HCT116 (cell line): Measurements from ENCODE around the gene ITK. TPM values are rescaled to one million over a fixed set of nuclear protein-coding genes. Genes with fewer than 3 reads are reported as not detected.

Experiments
- ATAC-seq: fragments of 200-7000 bp; cut with Tn5 transposase; 2 replicates; pipeline ENCODE4 v1.9.1; 2020; ENCODE audit warnings: mild to moderate bottlenecking, moderate library complexity
- BruUV-seq: library from RNA; stranded (reverse); fragments of 400-500 nt; replicated peaks from 2 replicates; lab custom pipeline; 2021; lab: Mats Ljungman, UMichigan
- CTCF ChIA-PET: fragments of 300-600 bp; sonication (Branson Sonifier 250); formaldehyde crosslinking; loops from one replicate; lab custom pipeline; 2021; ENCODE audit warnings: antibody characterized with exemption; lab: Charles Lee
- POLR2A ChIA-PET: fragments of 300-600, 350-600 bp; sonication (Branson Sonifier 250); formaldehyde crosslinking; loops from one replicate; lab custom pipeline; 2021; ENCODE audit warnings: antibody characterized with exemption; lab: Charles Lee
- RAD21 ChIA-PET, 2 experiments: fragments of 300-600 bp; sonication (Branson Sonifier 250); formaldehyde crosslinking; loops; one replicate each; lab custom pipeline; 2023; ENCODE audit warnings: low total read pairs in 2 of 2; ENCODE audit not compliant: uncharacterized antibody in 2 of 2, unreplicated experiment in 2 of 2, low non-redundant PET in 1 of 2; lab: Charles Lee
- DNase-seq: peaks from one replicate; pipeline ENCODE4 v3.0.0-alpha.2; 2010; ENCODE audit warnings: low read depth, low spot score
- H2AFZ ChIP-seq: fragments of 200-600 bp; shearing (Covaris generic), sonication (generic); 2 replicates; pipeline ENCODE4 v1.6.1; 2017; ENCODE audit warnings: low read depth, mixed run types, mixed read lengths, antibody characterized with exemption, low read length; ENCODE audit not compliant: poor library complexity, severe bottlenecking
- H3K27ac ChIP-seq: 2 replicates; pipeline ENCODE4 v1.5.1; 2012; ENCODE audit warnings: low read depth, low read length
- H3K27me3 ChIP-seq: fragments of 200-600 bp; sonication (generic); 2 replicates; pipeline ENCODE4 v1.6.1; 2016; ENCODE audit warnings: mixed run types, low read length, mixed read lengths; ENCODE audit not compliant: insufficient read depth
- H3K36me3 ChIP-seq, 2 experiments: fragments of 200-500 bp in 1 of 2; fragments of 200-600 bp in 1 of 2; sonication (Bioruptor generic) in 1 of 2; sonication (generic) in 1 of 2; 2 replicates each; pipeline versions ENCODE4 v1.5.1 to v1.6.1; 2014 to 2016; ENCODE audit warnings: low read length in 2 of 2, inconsistent platforms in 1 of 2, mixed read lengths in 1 of 2, mixed run types in 1 of 2; ENCODE audit not compliant: insufficient read depth in 2 of 2, control insufficient read depth in 1 of 2
- H3K4me1 ChIP-seq, 2 experiments: fragments of 200-600 bp in 1 of 2; sonication (generic) in 1 of 2; 2 replicates each; pipeline versions ENCODE4 v1.5.1 to v1.6.1; 2012 to 2017; ENCODE audit warnings: low read length in 2 of 2, inconsistent platforms in 1 of 2, mild to moderate bottlenecking in 1 of 2, mixed read lengths in 1 of 2, mixed run types in 1 of 2, moderate library complexity in 1 of 2; ENCODE audit not compliant: insufficient read depth in 2 of 2, control insufficient read depth in 1 of 2
- H3K4me2 ChIP-seq: fragments of 200-600 bp; sonication (generic); 2 replicates; pipeline ENCODE4 v1.6.1; 2017; ENCODE audit warnings: mixed run types, low read length, mixed read lengths
- H3K4me3 ChIP-seq, 2 experiments: fragments of 200-600 bp in 1 of 2; sonication (generic) in 1 of 2; replicated peaks in 1 of 2; 2 replicates each; pipeline ENCODE4 v1.5.1; 2011 to 2016; ENCODE audit warnings: low read length in 2 of 2, control low read depth in 1 of 2, low read depth in 1 of 2, mild to moderate bottlenecking in 1 of 2, mixed read lengths in 1 of 2, mixed run types in 1 of 2
- H3K79me2 ChIP-seq: fragments of 200-600 bp; sonication (generic); 2 replicates; pipeline ENCODE4 v1.6.1; 2017; ENCODE audit warnings: mild to moderate bottlenecking, mixed run types, low read length, moderate library complexity, mixed read lengths; ENCODE audit not compliant: insufficient read depth
- H3K9ac ChIP-seq: fragments of 200-600 bp; sonication (generic); 2 replicates; pipeline ENCODE4 v1.6.1; 2016; ENCODE audit warnings: low read length, mixed read lengths
- H3K9me2 ChIP-seq: fragments of 200-600 bp; sonication (generic), shearing (Covaris generic); 2 replicates; pipeline ENCODE4 v1.6.1; 2017; ENCODE audit warnings: mixed run types, mild to moderate bottlenecking, moderate library complexity; ENCODE audit not compliant: insufficient read depth
- H3K9me3 ChIP-seq, 2 experiments: fragments of 200-500 bp in 1 of 2; fragments of 200-600 bp in 1 of 2; sonication (Bioruptor generic) in 1 of 2; sonication (generic) in 1 of 2; 2 replicates each; pipeline ENCODE4 v1.6.1; 2014 to 2017; ENCODE audit warnings: low read length in 2 of 2, mixed read lengths in 2 of 2, inconsistent platforms in 1 of 2, low read depth in 1 of 2, mild to moderate bottlenecking in 1 of 2, mixed run types in 1 of 2, moderate library complexity in 1 of 2; ENCODE audit not compliant: control insufficient read depth in 1 of 2, insufficient read depth in 1 of 2
- H4K20me1 ChIP-seq: fragments of 200-600 bp; sonication (generic), shearing (Covaris generic); 2 replicates; pipeline ENCODE4 v1.6.1; 2017; ENCODE audit warnings: mixed run types, mild to moderate bottlenecking, moderate library complexity; ENCODE audit not compliant: insufficient read depth
- CBX3 ChIP-seq: IDR thresholded peaks from 2 replicates; pipeline ENCODE4 v1.6.1; 2012; ENCODE audit warnings: low read depth
- CTCF ChIP-seq, 3 experiments: fragments of 200-600 bp in 1 of 3; sonication (generic) in 1 of 3; IDR thresholded peaks in 2 of 3; conservative IDR thresholded peaks in 1 of 3; 2 replicates each; pipeline ENCODE4 v1.5.1; 2012 to 2017; ENCODE audit warnings: low read depth in 2 of 3, low read length in 2 of 3, antibody characterized with exemption in 1 of 3, borderline replicate concordance in 1 of 3, control low read depth in 1 of 3, mild to moderate bottlenecking in 1 of 3, mixed read lengths in 1 of 3, mixed run types in 1 of 3, moderate library complexity in 1 of 3; ENCODE audit not compliant: insufficient read depth in 1 of 3
- EGR1 ChIP-seq: IDR thresholded peaks from 2 replicates; pipeline ENCODE4 v1.6.1; 2012; ENCODE audit warnings: low read depth
- JUND ChIP-seq: IDR thresholded peaks from 2 replicates; pipeline ENCODE4 v1.6.1; 2012
- POLR2A ChIP-seq: IDR thresholded peaks from 2 replicates; pipeline ENCODE4 v1.7.0; 2011; ENCODE audit warnings: borderline replicate concordance; ENCODE audit not compliant: insufficient read depth, insufficient read length; ENCODE audit errors: extremely low read depth
- SIN3A ChIP-seq: IDR thresholded peaks from 2 replicates; pipeline ENCODE4 v1.6.1; 2012; ENCODE audit warnings: low read depth
- SP1 ChIP-seq: IDR thresholded peaks from 2 replicates; pipeline ENCODE4 v1.6.1; 2012; ENCODE audit warnings: low read depth
- SRF ChIP-seq: IDR thresholded peaks from 2 replicates; pipeline ENCODE4 v1.6.1; 2012; ENCODE audit warnings: low read depth
- TCF7L2 ChIP-seq: IDR thresholded peaks from 2 replicates; pipeline ENCODE4 v1.7.0; 2011; ENCODE audit warnings: borderline replicate concordance, inconsistent platforms; ENCODE audit not compliant: insufficient read depth, insufficient read length; ENCODE audit errors: extremely low read depth
- YY1 ChIP-seq: IDR thresholded peaks from 2 replicates; pipeline ENCODE4 v1.6.1; 2011; ENCODE audit warnings: low read length, low read depth, moderate library complexity, mild to moderate bottlenecking; ENCODE audit not compliant: insufficient replicate concordance; ENCODE audit errors: extremely low read depth
- intact Hi-C: fragments of 100-400 bp; cut with micrococcal nuclease; formaldehyde crosslinking; loops from 2 replicates; pipeline ENCODE4 v1.10.0; 2022
- total RNA-seq: library from RNA; stranded (reverse); gene quantifications from one replicate; pipeline ENCODE4 v1.2.1, GENCODE V29; 2021; ENCODE audit not compliant: unreplicated experiment
- TF ChIP-seq, protein P1 (sequence below): IDR thresholded peaks from 2 replicates; pipeline ENCODE4 v1.6.1; 2012
- TF ChIP-seq, protein P2 (sequence below): IDR thresholded peaks from 2 replicates; pipeline ENCODE4 v1.6.1; 2012; ENCODE audit warnings: low read depth

ITK gene
- total RNA-seq, 1 experiment from 2014 or later: 0.37 TPM

DNA sequence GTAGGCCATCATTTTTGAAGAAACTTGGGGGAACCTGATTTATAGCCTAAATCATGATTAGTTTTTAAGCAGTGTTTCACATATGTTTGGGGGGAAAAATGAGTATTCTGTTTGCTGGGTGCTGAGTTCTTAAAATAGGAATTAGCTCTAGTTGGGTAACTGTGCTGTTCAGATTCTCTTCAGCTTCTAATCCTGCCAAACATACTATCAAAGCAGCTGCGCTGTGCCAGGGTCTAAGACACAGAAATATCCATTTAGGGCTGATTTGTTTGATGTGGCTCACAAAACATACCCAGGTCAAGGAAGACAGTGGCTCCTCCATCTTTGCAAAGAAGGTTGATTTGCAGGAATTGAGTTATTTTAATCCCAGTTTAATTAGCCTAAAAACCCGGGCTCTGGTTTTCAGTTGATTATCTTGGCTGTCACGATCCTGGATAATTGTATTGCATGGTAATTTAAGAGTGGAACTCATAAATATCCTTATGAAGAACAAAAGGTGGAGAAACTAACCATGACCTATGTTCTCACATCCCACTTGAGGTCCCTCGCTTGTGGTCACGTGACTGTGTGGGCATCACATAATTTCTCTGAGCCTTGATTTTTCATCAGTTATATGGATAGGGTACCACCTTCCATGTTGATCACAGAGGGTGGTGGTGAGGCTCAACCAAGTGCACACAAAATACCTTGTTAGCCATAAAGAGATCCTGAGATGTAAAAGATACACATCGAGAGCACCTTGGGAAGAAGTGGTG is 104.0 kb downstream of the ITK start:
- no peak overlapping the region for H3K9ac ChIP-seq
- DNase-seq (no peak), ATAC-seq (no peak)
- H3K79me2 ChIP-seq: no peaks in the 10 kb centered on the region
- TF ChIP-seq CTCF (IDR thresholded peaks at IDR 0.05 in 2 of 3, conservative IDR thresholded peaks at IDR 0.05 in 1 of 3; ENCODE audit: borderline replicate concordance in 1 of 3, insufficient read depth in 1 of 3, low read depth in 2 of 3, low read length in 2 of 3) (no peak), SRF (no peak), TCF7L2 (no peak), YY1 (no peak), POLR2A (no peak), EGR1 (no peak), SP1 (no peak), SIN3A (no peak), CBX3 (no peak), JUND (no peak)
- TF ChIP-seq, protein P1, sequence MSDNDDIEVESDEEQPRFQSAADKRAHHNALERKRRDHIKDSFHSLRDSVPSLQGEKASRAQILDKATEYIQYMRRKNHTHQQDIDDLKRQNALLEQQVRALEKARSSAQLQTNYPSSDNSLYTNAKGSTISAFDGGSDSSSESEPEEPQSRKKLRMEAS: no peak
- TF ChIP-seq, protein P2, sequence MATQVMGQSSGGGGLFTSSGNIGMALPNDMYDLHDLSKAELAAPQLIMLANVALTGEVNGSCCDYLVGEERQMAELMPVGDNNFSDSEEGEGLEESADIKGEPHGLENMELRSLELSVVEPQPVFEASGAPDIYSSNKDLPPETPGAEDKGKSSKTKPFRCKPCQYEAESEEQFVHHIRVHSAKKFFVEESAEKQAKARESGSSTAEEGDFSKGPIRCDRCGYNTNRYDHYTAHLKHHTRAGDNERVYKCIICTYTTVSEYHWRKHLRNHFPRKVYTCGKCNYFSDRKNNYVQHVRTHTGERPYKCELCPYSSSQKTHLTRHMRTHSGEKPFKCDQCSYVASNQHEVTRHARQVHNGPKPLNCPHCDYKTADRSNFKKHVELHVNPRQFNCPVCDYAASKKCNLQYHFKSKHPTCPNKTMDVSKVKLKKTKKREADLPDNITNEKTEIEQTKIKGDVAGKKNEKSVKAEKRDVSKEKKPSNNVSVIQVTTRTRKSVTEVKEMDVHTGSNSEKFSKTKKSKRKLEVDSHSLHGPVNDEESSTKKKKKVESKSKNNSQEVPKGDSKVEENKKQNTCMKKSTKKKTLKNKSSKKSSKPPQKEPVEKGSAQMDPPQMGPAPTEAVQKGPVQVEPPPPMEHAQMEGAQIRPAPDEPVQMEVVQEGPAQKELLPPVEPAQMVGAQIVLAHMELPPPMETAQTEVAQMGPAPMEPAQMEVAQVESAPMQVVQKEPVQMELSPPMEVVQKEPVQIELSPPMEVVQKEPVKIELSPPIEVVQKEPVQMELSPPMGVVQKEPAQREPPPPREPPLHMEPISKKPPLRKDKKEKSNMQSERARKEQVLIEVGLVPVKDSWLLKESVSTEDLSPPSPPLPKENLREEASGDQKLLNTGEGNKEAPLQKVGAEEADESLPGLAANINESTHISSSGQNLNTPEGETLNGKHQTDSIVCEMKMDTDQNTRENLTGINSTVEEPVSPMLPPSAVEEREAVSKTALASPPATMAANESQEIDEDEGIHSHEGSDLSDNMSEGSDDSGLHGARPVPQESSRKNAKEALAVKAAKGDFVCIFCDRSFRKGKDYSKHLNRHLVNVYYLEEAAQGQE: no peak
- H3K9me2 ChIP-seq: no peaks in the 10 kb centered on the region
- no peak overlapping the region for H3K4me2 ChIP-seq
- no peak overlapping the region for H3K27ac ChIP-seq
- no peak overlapping the region for H3K4me3 ChIP-seq
- BruUV-seq: no TSS peak
- ChIA-PET POLR2A (no interaction called here), CTCF (no interaction called here), RAD21 (no interaction called here)
- H3K27me3 ChIP-seq: no peaks in the 10 kb centered on the region
- H3K4me1 ChIP-seq: no peaks in the 10 kb centered on the region
- intact Hi-C loops: no loop called here
- no peak overlapping the region for H2AFZ ChIP-seq
- H3K9me3 ChIP-seq: no peaks in the 10 kb centered on the region
- H3K36me3 ChIP-seq: 0 out of 4 replicates have a peak, but pooled peaks cover 0 to 5% of the 10 kb centered on the region in 2 experiments
- no peaks in the 10 kb centered on the region for H4K20me1 ChIP-seq
